Adrenal gland (tissue), 5 donors: ENCODE measurements around the gene CAMK2N2.

Experiments
- POLR2A ChIP-seq, 2 donors: fragments of 450-650 bp; IDR thresholded peaks; one replicate each; pipeline ENCODE4 v1.6.1; 2017; ENCODE audit warnings: antibody characterized with exemption in 2 of 2, mild to moderate bottlenecking in 2 of 2, moderate library complexity in 1 of 2
- TF ChIP-seq, protein P1 (sequence below), 6 experiments: fragments of 450-650 bp in 4 of 6; fragments of 200-600 bp in 2 of 6; sonication (generic) in 1 of 6; IDR thresholded peaks; 1 replicate in 5 of 6; 2 replicates in 1 of 6; pipeline versions ENCODE4 v1.5.1 to v1.8.0; 2016 to 2021; ENCODE audit warnings: antibody characterized with exemption in 6 of 6, mild to moderate bottlenecking in 2 of 6, moderate library complexity in 1 of 6
- donor health status: DM: no; HTN: no; CAD: no.

DNA sequence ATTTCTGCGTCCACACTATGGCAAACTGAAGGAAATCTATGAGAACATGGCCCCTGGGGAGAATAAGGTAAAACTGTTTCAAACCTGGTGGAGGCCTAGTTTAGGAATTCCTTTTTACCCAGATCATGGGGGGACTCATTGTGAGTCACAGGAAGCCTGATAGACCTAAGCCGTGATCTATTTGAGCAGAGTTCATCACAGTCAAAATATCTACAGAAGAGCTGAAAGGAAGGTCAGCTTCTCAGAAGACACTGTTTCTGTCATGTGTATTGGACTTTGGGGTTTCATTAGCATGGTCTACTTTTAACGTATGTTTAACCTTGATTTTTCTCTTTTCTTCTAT, 39.0 kb upstream of the CAMK2N2 start:
- TF ChIP-seq, protein P1, sequence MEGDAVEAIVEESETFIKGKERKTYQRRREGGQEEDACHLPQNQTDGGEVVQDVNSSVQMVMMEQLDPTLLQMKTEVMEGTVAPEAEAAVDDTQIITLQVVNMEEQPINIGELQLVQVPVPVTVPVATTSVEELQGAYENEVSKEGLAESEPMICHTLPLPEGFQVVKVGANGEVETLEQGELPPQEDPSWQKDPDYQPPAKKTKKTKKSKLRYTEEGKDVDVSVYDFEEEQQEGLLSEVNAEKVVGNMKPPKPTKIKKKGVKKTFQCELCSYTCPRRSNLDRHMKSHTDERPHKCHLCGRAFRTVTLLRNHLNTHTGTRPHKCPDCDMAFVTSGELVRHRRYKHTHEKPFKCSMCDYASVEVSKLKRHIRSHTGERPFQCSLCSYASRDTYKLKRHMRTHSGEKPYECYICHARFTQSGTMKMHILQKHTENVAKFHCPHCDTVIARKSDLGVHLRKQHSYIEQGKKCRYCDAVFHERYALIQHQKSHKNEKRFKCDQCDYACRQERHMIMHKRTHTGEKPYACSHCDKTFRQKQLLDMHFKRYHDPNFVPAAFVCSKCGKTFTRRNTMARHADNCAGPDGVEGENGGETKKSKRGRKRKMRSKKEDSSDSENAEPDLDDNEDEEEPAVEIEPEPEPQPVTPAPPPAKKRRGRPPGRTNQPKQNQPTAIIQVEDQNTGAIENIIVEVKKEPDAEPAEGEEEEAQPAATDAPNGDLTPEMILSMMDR (IDR thresholded peaks at IDR 0.05) = no peak
- TF ChIP-seq POLR2A (IDR thresholded peaks at IDR 0.05) = no peak
